ENCODE measurements around the gene SMARCB1. TPM values are rescaled to one million over a fixed set of nuclear protein-coding genes. Genes with fewer than 3 reads are reported as not detected.

SMARCB1 gene
- total RNA-seq, 4 donors from 2014 or later, result 37.8 to 61.0 (median 47.7) TPM

DNA sequence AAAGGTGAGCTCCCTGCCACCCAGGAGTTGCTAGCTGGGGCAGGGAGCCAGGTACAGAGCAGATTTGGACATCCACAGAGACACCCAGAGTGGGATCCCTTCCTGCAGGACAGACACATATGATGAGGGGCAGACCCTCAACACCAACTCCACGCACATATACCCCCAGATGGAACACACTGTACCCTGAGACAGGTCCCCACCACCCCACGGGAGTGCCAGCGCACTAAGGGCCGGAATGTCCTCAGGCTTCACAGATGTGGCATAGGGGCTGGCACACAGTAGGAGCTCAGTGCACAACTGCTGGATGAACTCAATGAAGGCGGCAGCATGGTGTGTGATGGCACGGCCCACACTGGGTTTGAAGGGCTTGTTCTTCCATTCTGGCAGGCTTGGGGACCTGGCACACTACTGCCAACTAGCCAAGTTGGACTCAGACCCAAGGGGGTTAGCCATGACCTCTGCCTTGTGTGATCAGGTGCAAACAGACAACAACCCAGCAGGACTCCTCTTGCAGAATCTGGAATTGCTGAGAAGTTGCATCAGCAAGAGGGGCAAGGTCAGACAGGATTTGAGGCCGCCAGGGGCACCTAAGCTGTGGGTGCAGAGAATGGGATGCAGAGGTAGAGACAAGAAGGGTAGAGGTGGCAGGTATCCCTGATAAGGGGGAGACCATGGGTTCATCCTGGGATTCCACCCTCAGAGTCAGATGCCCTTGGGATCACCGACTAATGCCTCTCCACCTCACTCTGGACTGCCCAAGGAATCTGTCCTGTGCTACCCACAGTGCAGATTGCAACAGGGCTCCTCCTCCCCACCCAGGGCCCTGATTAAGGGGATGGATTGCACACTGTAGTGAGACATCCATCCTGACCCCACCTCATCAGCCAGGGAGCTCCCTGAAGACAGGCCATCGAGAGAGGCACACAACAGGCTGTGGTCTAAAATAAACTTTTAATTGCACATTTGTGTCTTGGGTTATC lies 21.6 kb upstream of the SMARCB1 start:
- TF ChIP-seq POLR2A (IDR thresholded peaks at IDR 0.05), result no peak
- TF ChIP-seq, protein P1, sequence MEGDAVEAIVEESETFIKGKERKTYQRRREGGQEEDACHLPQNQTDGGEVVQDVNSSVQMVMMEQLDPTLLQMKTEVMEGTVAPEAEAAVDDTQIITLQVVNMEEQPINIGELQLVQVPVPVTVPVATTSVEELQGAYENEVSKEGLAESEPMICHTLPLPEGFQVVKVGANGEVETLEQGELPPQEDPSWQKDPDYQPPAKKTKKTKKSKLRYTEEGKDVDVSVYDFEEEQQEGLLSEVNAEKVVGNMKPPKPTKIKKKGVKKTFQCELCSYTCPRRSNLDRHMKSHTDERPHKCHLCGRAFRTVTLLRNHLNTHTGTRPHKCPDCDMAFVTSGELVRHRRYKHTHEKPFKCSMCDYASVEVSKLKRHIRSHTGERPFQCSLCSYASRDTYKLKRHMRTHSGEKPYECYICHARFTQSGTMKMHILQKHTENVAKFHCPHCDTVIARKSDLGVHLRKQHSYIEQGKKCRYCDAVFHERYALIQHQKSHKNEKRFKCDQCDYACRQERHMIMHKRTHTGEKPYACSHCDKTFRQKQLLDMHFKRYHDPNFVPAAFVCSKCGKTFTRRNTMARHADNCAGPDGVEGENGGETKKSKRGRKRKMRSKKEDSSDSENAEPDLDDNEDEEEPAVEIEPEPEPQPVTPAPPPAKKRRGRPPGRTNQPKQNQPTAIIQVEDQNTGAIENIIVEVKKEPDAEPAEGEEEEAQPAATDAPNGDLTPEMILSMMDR (IDR thresholded peaks at IDR 0.05), result no peak
- no peaks in the 10 kb centered on the region for H3K9me3 ChIP-seq
- intact Hi-C loops (cut with DNase I), result loop anchor here (5.0 kb wide), 1 partner anchor 82 kb away; no protein-coding TSS in a partner anchor

DNA sequence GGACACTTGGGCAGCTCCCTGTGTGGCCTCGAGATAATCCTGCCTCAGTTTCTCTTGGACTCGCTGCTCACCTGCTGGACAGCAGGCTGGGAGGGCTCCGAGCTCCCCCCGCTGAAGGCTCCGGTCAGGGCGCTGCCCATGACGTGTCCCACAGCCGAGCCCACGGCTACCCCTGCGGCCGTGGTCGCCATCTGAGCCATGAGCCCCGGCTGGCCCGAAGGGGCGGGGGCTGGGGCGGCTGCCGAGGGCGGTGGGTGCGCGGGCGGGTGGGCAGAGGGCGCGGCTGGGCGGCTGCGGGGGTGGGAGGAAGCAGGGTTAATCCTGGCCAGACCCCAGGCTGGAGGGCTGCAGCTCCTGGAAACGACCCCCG lies 19.5 kb upstream of the SMARCB1 start:
- H3K36me3 ChIP-seq, result peaks cover 0 to 27% (median 0%) of the 10 kb centered on the region in 3 donors
- peak overlapping the region; percentile 57 to 84 (median 72) for H3K4me3 ChIP-seq
- H3K9me3 ChIP-seq, result no peaks in the 10 kb centered on the region
- intact Hi-C loops (cut with DNase I), result loop anchor here (5.0 kb wide), 1 partner anchor 80 kb away; no protein-coding TSS in a partner anchor
- no CpG with 5 or more reads among the region's 27 CpGs for WGBS, 2 donors
- no peak for DNase-seq
- peak overlapping the region; percentile 80 to 91 (median 89) for H3K27ac ChIP-seq
- TF ChIP-seq, protein P1 (IDR thresholded peaks at IDR 0.05), result no peak
- no peak for TF ChIP-seq POLR2A (IDR thresholded peaks at IDR 0.05)
- H3K27me3 ChIP-seq, result no peaks in the 10 kb centered on the region
- H3K4me1 ChIP-seq, result peaks cover 13 to 92% (median 38%) of the 10 kb centered on the region in 3 donors

More for the DNA sequence above, 21.6 kb upstream of the SMARCB1 start:
- 82 to 90% methylated on average over 3 to 5 of the region's 9 CpGs for WGBS, 2 donors
- Histone ChIP-seq H3K27me3 (no peaks in the 10 kb centered on the region), H3K36me3 (peaks cover 0 to 27% (median 0%) of the 10 kb centered on the region in 3 donors), H3K4me1 (peaks cover 13 to 72% (median 29%) of the 10 kb centered on the region in 3 donors), H3K4me3 (no peak overlapping the region), H3K27ac (no peak overlapping the region)
- DNase-seq, result no peak

DNA sequence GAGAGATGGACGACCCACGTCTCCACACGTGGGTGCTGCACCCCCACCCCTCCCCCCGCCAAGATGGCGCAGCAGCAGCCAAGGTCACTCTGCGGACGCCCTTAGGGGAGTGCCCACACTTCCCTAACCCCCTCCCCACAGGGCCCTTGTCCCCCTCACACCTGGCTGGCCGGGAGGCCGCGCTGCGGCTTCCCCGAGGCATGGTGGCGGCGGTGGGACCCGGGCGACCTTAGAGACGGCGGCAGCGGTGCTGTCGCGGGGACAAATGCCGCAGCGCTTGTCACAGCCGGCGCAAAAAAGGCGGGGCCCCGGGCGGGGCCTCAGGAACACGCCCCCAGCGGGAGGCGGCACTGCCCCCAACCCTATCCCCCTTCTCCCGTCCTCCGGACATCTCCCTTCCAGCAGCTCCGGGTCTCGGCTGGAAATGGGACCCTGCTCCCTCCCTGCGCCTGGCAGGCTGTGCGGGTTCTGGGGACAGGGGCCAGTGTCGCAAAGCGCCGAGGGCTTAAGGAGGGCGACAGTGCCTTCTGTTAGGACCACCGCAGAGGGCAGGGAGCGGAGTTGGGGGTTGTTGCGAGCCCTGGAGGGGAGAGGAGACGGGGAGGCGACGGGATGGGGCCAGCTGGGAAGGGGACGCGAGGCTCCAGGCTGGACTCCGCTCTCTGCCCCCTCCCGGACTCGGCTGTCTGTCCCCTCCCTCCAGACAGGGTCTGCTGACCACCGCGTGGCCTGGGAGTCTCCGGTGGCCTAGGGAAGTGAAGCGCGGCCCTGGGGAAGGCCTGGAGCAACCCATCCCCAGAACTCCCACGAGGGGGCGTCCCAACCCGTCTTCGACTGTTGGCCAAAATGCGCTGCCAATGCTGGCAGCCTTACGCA lies 18.9 kb upstream of the SMARCB1 start, which contains the start of gene CHCHD10:
TSS of gene CHCHD10 (minus strand) at position 300 of the 876 bp plus-strand sequence. CDS start at position 202, 98 bp downstream.
- Histone ChIP-seq H3K36me3 (peaks cover 0 to 27% (median 0%) of the 10 kb centered on the region in 3 donors), H3K27ac (peak within 1 kb of the TSS; percentile 80 to 91 (median 89)), H3K9me3 (no peaks in the 10 kb centered on the region), H3K27me3 (no peaks in the 10 kb centered on the region), H3K4me3 (peak within 1 kb of the TSS; percentile 57 to 84 (median 72)), H3K4me1 (peaks cover 15 to 92% (median 39%) of the 10 kb centered on the region in 3 donors)
- 0% methylated on average over 5 of the region's 63 CpGs; no CpG with 5 or more reads in 1 of the 2 donors for WGBS, 2 donors
- intact Hi-C loops (cut with DNase I), result loop anchor here (5.0 kb wide), 1 partner anchor 79 kb away; no protein-coding TSS in a partner anchor
- TF ChIP-seq, protein P1 (IDR thresholded peaks at IDR 0.05), result peak; percentile 67 to 80 (median 72)
- peak in 2 of 4 donors; percentile 52 to 79 for TF ChIP-seq POLR2A (IDR thresholded peaks at IDR 0.05)
- no peak for DNase-seq

DNA sequence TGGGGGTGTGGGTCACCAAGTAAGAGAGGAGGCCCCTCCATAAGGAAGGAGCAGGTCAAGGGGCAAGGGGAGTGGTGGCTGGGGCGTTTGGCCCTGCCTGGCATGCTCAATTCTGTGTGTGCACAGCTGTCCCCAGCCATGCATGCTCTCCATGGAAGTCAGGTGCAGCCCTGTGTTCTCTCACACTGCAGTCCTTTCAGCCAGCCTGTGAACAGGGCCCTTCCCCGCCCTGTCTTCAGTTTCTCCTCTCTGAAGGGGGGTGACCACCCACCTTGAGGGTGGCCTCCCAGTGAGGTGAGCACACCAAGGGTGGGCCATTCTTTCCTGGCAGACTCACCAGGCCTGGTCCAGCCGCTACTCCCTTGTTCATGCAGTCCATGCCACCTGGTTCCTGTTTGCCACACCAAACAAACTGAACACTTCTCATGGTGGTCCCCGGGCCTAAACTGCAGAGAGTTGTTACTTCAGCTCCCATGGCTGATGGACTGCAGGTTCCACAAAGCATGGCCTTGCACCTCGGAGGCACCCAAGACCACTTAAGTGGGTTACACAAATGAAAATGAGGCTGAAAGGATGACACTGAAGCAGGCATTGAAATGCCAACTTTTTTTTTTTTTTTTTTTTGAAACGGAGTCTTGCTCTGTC lies 17.3 kb upstream of the SMARCB1 start:
- Histone ChIP-seq H3K27ac (peak overlapping the region in 1 of 4 donors; percentile 5), H3K27me3 (no peaks in the 10 kb centered on the region), H3K9me3 (no peaks in the 10 kb centered on the region), H3K36me3 (peaks cover 0 to 15% (median 0%) of the 10 kb centered on the region in 3 donors), H3K4me1 (peaks cover 23 to 92% (median 51%) of the 10 kb centered on the region in 3 donors), H3K4me3 (no peak overlapping the region)
- 58 to 64% methylated on average over 3 to 6 of the region's 6 CpGs for WGBS, 2 donors
- no peak for DNase-seq
- TF ChIP-seq, protein P1 (IDR thresholded peaks at IDR 0.05), result no peak
- TF ChIP-seq POLR2A (IDR thresholded peaks at IDR 0.05), result no peak
- intact Hi-C loops (cut with DNase I), result loop anchor here (5.0 kb wide), 1 partner anchor 78 kb away; no protein-coding TSS in a partner anchor
